CD1c-positive myeloid dendritic cell (primary cell): ENCODE data around the gene UNC93B1.
A peak's percentile ranks its signal among the peaks of the same experiment; 100 is the strongest.
"Not testable (repeated sequence)": the region's sequence is repeated elsewhere in the genome, so short reads cannot be mapped to it uniquely, and the experiment has no call there.

Source experiments
- DNase-seq: peaks from one replicate; pipeline ENCODE4 v3.0.0-alpha.2; 2016; ENCODE audit errors: extremely low spot score

The UNC93B1 gene

DNA sequence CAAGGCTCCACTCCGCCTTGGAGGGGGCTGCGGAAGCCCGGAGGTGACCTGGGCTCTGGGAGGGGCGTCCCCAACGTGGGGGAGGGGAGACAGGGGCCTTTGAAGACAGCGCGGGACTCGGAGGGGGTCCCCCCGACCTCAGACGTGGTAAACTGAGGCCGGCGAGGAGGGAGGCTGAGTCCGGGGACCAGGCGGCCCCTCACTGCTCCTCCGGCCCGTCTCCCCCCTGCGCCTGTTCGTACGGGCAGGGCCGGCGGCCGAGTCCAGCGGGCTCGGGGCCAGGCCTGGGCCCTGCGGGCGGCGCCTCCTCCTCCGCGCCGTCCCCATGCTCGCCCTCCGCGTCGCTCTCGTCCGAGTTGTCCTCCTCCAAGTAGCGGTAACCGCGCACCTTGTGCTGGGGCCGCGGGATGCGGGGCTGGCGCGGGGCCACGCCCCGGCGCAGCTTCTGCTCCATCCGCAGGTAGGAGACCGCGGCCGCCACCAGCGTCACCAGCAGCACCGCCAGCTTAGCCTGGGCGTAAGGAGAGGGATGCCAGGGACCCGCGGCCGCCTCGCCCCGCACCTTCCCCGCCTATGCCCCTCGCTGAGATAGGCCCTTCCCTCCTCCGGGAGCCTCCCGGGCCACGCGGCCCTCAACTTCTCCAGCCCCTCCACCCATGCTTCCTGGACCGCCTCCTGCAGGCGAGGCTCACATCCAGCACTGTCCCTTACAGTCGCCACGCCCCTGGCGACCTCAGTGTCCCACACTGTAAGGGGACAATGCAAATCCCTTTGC, 12.4 kb downstream of the UNC93B1 start:
- DNase-seq: not testable (repeated sequence)

DNA sequence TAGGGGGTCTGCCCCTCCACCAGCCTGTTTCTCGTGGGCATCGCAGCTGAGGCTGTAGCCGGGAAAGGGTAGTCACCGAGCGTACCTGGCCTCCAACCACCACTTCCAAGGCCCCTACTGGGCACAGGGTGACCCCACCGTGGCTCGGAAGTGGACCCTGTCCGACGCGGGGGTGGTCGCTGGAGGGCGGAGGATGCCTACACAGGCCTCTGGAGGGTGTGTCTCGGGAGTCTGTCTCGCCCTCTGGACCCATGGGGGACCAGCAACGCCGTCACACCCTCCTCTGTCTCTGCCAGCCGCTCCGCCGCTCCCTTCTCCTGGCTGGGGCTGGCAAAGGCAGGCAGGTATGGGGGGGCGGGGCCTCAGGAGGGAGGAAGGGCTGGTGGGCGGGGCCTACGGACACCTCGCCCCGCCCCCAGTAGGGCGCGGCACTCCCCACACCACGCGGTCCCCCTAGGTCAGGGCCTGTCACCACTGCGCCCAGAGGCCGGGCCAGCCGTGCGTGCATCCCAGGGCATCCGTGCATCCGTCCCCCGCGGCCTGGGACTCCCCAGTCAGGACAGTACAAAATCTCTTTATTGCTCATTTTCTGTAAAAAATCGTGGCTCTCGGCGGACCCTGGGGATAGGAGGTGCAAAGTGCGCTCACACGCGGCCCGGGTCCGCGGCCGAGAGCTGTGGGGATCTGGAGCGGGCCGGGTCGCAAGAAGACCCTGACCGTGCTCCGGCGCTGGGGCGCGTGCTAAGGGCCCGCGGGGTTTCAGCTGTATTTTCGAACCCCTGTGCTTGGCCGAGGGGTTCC, 13.2 kb downstream of the UNC93B1 start:
- peak; percentile 12 for DNase-seq

DNA sequence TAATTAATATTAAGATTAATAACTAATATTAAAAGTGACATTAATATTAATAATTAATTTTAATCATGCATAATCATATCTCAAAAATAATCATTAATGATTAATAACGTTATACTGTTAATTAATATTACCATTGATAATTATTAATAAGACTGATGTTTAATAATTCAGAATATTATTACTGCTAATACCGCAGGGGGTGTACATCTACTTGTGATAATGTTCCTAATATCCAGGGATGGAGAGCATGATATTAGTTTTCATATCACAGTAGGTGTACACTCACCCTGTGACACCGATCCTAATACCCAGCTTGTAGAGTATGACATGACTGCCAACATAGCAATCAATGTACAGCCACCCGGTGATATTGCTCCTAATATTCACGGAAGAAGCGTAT, 18.6 kb downstream of the UNC93B1 start:
- DNase-seq: not testable (repeated sequence)

DNA sequence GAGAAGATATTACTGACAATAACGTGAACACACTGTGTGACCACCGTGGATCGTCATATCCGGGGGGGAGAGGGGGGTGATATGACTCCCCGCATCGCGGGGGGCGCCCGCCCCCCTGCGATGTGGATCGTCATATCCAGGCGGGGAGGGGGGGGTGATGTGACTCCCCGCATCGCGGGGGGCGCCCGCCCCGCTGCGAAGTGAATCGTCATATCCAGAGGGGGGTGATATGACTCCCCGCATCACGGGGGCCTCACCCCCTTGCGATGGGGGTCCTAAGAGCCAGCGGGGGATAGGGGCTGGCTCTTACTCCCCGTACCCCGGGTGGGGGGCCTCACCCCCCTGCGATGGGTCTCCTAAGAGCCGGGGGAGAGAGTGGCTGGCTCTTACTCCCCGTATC, 19.9 kb downstream of the UNC93B1 start:
- DNase-seq: no peak

DNA sequence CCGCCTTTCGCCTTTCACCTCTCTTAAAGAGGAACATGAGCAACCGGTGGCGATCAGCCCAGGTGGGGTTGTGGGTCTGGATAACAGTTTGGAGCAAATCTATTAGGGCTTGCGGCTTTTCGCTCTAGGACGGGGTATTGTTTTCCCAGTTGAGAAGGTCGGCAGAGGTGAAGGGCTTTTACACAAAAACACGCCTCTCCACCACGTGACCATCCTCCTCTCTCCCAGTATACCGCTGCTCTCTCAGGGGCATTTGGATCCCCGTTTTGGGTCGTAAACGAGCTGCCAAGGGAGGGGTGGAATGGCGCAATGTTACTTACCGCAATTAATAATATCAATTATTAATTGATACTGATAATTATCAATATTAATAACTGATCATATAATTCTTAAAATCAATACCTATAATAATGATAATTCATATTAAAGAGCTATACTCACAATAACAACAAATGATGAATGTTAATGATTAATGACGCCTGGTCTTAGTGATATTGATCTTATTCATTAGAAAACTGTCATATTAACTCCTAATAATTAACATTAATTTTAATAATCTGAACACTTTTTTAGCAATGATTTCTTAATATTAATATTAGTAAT, 21.5 kb downstream of the UNC93B1 start:
- DNase-seq: not testable (repeated sequence)

DNA sequence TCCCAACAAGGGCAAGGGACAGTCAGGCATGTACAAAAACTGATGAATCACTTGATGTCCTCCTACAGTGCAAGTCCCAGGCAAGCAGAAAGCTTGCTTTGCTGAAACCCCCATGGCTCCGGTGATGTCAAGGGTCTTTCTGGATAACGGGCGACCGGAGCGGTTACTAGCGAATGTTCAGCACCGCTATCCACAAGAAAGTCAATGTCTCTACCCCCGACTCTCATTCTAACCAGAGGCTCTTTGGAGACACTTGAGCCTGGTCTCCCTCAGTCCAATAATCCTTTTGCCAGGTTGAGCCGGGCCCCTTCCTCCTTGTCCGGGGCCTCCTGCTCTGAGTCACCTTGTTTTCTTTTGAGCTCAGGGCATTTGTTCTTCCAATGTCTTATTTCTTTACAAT, 22.7 kb downstream of the UNC93B1 start:
- not testable (repeated sequence) for DNase-seq

DNA sequence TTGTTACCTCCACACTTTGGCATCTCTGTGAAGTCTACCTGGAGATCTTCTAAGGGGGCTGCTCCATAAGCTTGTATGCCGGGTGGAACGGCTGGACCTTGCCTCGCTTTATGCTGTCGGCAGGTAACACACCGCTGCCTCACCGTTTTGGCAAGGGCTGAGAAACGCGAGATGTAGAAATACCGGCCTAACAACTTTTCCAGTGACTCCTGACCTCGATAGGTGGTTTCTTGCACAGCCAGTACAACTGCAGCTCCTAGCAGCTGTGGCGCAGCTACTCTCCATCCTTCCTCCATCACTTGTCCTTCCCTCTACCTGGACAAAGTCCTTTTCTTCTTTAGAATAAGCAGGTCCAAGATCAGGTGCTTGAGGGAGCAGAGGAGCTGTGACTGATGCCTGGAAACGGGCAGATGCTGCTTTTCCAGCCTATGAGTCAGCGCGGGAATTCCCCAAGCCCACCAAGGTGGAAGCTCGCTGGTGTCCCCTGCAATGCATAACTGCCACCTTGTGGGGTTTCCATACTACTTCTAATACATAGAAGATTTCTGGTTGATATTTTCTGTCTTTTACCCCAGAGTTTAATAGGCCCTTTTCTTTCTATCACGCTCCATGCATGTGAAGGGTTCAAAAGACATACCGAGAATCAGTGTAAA, 25.0 kb downstream of the UNC93B1 start:
- not testable (repeated sequence) for DNase-seq

DNA sequence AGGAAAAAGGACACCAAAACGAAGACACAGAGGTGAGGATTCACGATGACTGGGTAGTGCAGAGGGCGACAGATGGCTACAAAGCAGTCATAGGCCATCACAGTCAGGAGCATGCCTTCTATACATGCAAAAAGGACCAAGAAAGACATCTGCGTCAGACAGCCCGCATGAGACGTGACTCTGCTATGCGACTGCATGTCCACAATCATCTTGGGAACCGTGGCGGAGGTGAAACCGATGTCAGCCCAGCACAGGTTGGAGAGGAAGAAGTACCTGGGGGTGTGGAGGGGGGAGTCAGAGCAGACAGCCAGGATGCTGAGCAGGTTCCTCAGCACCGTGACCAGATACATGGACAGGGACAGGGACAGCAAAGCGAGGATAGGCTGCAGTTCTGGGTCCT, 29.2 kb downstream of the UNC93B1 start:
- DNase-seq: not testable (repeated sequence)

DNA sequence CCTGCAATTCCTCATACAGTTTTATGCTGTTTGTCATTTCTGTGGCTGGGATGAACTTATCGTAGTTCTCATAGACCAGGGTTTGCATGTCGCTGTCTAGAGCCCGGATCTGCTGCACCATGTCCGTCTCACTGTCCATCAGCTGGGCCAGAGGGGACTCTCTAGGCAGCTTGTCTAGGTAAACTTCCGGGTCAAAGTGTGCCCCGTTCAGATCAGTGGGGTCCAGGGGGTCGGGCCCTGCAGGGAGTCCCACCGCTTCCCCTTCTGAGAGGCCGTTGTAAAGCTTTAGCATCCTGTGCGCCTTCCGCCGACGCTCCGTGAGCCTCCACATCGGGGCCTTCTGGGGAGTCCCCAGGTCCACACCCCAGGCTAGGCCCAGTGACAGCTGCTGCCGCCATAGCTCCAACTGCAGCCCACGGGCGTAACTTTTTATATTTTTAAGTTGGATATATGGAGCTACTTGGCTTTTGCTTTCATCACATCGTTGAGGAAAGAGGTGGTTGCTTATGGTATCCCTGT, 38.0 kb downstream of the UNC93B1 start:
- DNase-seq: not testable (repeated sequence)

DNA sequence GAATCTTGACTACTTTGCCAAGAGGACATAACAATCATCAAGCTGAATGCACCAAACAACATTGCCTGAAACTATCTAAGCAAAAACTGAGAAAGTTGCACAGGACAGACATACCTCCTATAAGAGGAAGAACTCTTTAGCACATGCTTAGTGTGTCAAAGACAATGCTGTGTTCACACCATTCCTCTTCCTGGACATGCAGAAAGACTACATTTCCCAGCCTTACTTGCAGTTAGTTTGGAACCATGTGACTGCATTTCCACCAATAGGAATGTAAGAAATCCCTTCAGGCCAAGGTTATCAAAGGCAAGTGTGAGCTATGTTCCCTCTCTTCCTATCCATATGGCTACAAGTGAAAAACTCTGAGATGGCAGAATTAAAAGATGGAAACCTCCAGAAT, 39.2 kb downstream of the UNC93B1 start:
- DNase-seq: not testable (repeated sequence)

DNA sequence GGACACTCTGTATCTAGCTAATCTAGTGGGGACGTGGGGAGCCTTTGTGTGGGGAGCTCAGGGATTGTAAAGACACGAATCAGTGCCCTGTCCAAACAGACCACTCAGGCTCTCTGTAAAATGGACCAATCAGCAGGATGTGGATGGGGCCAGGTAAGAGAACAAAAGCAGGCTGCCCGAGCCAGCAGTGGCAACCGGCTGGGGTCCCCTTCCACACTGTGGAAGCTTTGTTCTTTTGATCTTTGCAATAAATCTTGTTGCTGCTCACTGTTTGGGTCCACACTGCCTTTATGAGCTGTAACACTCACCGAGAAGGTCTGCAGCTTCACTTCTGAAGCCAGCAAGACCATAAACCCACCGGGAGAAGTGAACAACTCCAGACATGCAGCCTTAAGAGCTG, 40.0 kb downstream of the UNC93B1 start:
- DNase-seq: not testable (repeated sequence)

DNA sequence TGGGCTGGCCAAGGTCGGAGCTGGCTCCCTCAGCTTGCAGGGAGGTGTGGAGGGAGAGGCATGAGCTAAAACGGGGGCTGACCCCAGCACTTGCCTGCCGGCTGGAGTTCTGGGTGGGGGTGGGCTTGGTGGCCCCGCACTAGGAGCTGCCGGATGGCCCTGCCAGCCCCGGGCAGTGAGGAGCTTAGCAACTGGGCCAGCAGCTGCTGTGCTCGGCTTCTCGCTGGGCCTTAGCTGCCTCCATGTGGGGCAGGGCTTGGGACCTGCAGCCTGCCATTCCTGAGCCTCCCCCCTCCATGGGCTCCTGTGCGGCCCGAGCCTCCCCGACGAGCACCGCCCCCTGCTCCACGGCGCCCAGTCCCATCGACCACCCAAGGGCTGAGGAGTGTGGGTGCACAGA, 40.7 kb downstream of the UNC93B1 start:
- not testable (repeated sequence) for DNase-seq

DNA sequence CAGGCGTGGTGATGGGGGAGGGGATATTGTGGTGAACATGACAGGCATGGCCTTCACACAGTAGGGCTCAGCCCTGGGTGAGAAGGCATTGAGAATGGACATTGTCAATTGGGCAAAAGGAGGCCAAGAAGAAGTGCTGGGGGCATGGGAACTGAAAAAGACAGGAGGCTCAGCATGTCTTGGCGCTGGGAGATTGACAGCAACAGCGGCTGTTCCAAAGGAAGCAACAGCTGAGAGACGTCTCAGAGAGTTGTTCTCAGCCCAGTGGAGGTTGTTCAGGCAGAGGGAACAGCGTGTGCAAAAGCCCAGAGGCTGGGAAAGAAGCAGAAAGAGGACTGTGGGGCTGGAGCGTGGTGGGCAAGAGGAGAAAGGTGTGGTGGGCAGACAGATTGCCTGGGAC, 47.7 kb downstream of the UNC93B1 start:
- DNase-seq: not testable (repeated sequence)

DNA sequence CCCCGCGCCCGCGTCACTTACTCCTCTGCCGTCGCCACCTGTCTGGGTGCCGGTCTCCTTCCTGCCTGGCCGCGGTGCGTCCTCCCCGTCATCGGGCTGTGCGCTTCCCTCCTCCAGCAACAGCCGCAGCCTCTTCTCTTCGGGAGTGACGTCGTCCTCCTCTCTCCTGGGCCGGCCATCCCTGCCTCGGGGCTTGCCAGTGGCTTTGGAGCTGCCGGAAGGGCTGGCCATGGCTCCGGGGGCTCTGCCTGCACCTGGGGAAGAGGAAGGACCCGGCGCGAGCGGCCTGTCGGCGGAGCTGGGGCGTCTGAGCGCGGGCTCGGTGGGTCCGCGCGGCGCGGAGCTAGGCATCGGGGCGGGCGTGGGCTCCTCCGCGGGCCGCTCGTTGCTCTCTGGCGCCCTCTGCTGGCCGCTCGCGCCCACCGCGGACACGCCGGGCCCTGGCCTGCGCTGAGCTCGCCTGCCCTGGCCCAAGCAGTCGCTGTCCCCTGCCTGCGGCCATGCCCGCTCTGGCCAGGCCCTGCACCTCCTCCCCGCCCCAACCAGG, 48.4 kb downstream of the UNC93B1 start:
- DNase-seq: peak; percentile 83

DNA sequence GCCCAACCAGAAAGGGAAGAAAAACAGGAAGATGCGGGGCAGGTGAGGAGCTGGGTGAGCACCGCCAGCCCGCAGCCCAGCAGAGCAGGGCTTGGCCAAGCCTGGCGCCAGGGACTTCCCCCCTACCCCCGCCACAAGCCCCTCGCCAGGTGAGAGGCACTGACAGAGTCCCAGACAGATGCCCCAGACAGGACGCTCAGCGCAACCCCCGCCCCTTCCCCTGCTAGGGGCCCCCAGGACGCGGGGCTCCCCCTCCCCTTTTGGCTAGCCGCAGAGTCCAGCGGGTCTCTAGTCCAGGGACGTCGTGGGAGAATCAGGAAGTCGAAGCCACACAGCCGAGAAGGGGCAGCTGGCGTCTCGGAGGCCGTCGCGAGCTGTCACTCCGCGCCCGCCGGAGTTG, 48.9 kb downstream of the UNC93B1 start:
- not testable (repeated sequence) for DNase-seq

DNA sequence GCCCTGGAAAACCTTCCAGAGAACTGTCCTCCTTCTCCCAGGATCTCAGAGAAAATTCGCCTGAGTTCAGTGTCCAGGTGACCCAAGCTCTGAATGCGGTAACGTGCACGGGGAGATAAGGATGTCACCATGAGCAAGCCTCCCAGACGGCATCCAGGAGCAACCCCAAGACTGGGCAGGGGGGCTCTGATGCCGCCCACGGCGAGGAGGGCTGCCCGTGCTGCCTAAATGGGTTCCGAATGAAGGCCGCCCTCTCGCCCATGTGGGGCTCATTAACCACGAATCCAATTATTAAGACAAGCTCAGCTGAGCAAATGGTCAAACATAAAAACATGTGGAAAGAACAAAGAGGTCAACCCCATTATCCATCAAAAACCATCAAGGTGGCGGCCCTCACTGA, 49.6 kb downstream of the UNC93B1 start:
- not testable (repeated sequence) for DNase-seq

DNA sequence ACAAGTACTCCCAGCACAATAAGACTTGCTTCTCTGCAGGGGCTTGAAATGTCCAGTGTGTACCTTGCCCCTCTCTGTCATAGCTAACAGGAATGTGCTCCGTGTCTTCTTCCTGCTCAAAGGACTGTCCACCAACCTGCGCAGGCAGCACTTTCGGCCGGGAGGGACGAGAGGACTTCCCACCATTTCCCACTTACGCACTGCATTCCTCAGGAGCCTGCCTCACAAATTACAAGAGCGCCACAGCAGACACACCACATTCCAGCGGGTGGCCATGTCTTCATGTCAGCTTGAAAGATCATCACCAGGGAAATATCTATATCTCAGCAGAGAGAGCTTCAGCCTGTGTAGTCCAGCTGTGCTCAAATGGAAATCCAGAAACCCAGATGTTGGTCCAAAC, 53.2 kb downstream of the UNC93B1 start:
- DNase-seq: not testable (repeated sequence)

DNA sequence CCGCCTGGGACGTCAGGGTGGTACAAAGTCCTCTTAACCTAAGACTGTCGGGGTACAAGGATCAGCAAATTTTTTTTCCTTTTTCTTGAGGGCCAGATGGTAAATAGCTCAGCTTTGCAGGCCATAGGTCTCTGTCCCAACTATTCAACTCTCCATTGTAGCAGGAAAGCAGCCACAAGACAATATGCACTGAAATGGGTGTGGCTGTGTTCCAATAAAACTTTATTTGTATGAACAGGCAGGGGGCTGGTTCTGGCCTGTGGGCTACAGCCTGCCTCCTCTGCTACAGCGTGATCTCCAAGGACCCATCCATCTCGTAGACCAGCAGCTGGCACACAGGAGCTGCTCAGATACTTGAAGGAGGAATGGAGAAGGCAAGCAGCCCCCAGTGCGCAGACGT, 56.1 kb downstream of the UNC93B1 start:
- DNase-seq: not testable (repeated sequence)

DNA sequence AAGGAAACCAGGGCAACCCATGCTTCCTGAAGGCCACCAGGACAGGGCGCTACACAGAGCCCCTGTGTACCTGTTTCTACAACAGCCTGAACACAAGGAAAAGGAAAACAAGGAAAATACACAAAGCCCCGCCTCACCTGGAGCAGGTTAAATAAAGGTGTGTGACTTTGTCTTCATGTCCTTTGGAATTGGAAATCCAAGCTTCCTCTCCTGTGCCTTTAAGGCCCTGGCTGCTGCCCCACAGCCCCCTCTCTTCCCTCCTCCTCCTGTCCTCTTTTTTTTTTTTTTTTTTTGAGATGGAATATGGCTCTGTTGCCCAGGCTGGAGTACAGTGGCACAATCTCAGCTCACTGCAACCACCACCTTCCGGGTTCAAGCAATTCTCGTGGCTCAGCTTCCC, 57.5 kb downstream of the UNC93B1 start:
- DNase-seq: not testable (repeated sequence)

DNA sequence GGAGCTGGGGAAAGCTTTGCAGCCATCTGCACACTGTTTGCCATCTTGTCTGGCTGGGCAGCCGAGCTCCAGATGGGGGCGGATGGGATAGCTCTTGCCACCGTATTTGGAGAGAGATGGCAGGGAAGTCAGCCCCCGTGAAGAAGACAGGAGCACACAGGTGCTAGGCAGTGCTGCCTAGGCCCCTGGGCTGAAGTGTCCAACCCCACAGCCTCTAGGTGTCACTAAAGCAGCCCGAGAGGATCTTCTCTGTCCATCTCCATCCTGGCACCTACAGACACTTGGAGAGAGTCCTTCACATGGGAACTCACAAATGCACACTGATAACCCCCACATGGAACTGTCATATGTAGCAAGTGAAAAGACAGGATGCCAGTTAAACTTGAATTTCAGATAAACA, 60.5 kb downstream of the UNC93B1 start:
- not testable (repeated sequence) for DNase-seq
